HepG2 (cell line): ENCODE measurements around the gene ALDH2. TPM values are rescaled to one million over a fixed set of nuclear protein-coding genes. Genes with fewer than 3 reads are reported as not detected.
A peak's percentile ranks its signal among the peaks of the same experiment; 100 is the strongest.

Experiments used
- ATAC-seq: fragments of 200-7000 bp; cut with Tn5 transposase; 3 replicates; pipeline ENCODE4 v1.9.1; 2020; ENCODE audit warnings: mild to moderate bottlenecking, moderate library complexity
- BruUV-seq: library from RNA; stranded (reverse); fragments of 400-500 nt; replicated peaks from 2 replicates; lab custom pipeline; 2021; lab: Mats Ljungman, UMichigan
- CTCF ChIA-PET: fragments of 300-600 bp; formaldehyde crosslinking; extraction: SDS; loops from one replicate; lab custom pipeline; 2021; ENCODE audit warnings: low total read pairs, inconsistent platforms, low intra/inter-chr PET ratio; lab: Yijun Ruan, JAX
- POLR2A ChIA-PET: fragments of 350-600 bp; sonication (Branson Sonifier 250); formaldehyde crosslinking; loops from one replicate; lab custom pipeline; 2020; ENCODE audit warnings: antibody characterized with exemption, inconsistent platforms; lab: Yijun Ruan, JAX
- DNase-seq: peaks from one replicate; pipeline ENCODE4 v3.0.0-alpha.2; 2015; ENCODE audit warnings: low spot score
- FAIRE-seq: peaks from 3 replicates; lab custom pipeline; 2011; peaks lifted over from hg19 to GRCh38; lab: Jason Lieb, UNC
- H2AFZ ChIP-seq: one replicate; pipeline ENCODE4 v1.6.1; 2011; ENCODE audit warnings: low read length, inconsistent platforms
- H3K27ac ChIP-seq: fragments of 300-600 bp; 3 replicates; pipeline ENCODE4 v1.8.0; 2011; ENCODE audit warnings: mixed run types, mild to moderate bottlenecking, mixed read lengths, low read length, inconsistent platforms; ENCODE audit not compliant: insufficient read depth; ENCODE audit errors: extremely low read length
- H3K27me3 ChIP-seq, 2 experiments: fragments of 200-600 bp in 1 of 2; 2 replicates in 1 of 2; 3 replicates in 1 of 2; pipeline versions ENCODE4 v1.6.0 to v1.8.0; 2011; ENCODE audit warnings: low read length in 2 of 2, mild to moderate bottlenecking in 2 of 2, moderate library complexity in 2 of 2, inconsistent platforms in 1 of 2; ENCODE audit not compliant: insufficient read depth in 2 of 2, control insufficient read depth in 1 of 2
- H3K36me3 ChIP-seq, 2 experiments: fragments of 200-600 bp in 1 of 2; replicated peaks in 1 of 2; 2 replicates in 1 of 2; 3 replicates in 1 of 2; pipeline versions ENCODE4 v1.5.1 to v1.8.0; 2011; ENCODE audit warnings: low read length in 2 of 2, inconsistent platforms in 1 of 2; ENCODE audit not compliant: insufficient read depth in 2 of 2, control insufficient read depth in 1 of 2
- H3K4me1 ChIP-seq: 2 replicates; pipeline ENCODE4 v1.5.1; 2012; ENCODE audit warnings: low read length, inconsistent platforms; ENCODE audit not compliant: insufficient read depth
- H3K4me2 ChIP-seq: 2 replicates; pipeline ENCODE4 v1.6.0; 2011; ENCODE audit warnings: low read depth, low read length, inconsistent platforms
- H3K4me3 ChIP-seq, 3 experiments: fragments of 200-600 bp in 1 of 3; sonication (generic), shearing (Covaris generic) in 1 of 3; replicated peaks in 1 of 3; 2 replicates each; pipeline ENCODE4 v1.5.1; 2011 to 2016; ENCODE audit warnings: low read length in 3 of 3, inconsistent platforms in 2 of 3, low read depth in 2 of 3, mild to moderate bottlenecking in 2 of 3, control low read depth in 1 of 3, mixed read lengths in 1 of 3; ENCODE audit not compliant: insufficient read depth in 1 of 3
- H3K79me2 ChIP-seq: one replicate; pipeline ENCODE4 v1.6.1; 2011; ENCODE audit warnings: low read length, inconsistent platforms; ENCODE audit not compliant: insufficient read depth
- H3K9ac ChIP-seq: 2 replicates; pipeline ENCODE4 v1.6.0; 2011; ENCODE audit warnings: mild to moderate bottlenecking, low read depth, low read length, inconsistent platforms; ENCODE audit not compliant: insufficient read depth
- H3K9me3 ChIP-seq: 2 replicates; pipeline ENCODE4 v1.5.1; 2012; ENCODE audit warnings: mild to moderate bottlenecking, low read length
- H4K20me1 ChIP-seq: 2 replicates; pipeline ENCODE4 v1.6.0; 2011; ENCODE audit warnings: inconsistent platforms, mild to moderate bottlenecking, low read length, moderate library complexity; ENCODE audit not compliant: insufficient read depth
- CBX1 ChIP-seq: IDR thresholded peaks from one replicate; pipeline ENCODE4 v1.6.1; 2016; ENCODE audit warnings: antibody characterized with exemption, low read depth
- HNF4G ChIP-seq, 2 experiments: sonication (generic) in 1 of 2; formaldehyde crosslinking in 1 of 2; IDR thresholded peaks; 2 replicates each; pipeline versions ENCODE4 v1.4.0 to v1.6.1; 2011 to 2020; ENCODE audit warnings: borderline replicate concordance in 2 of 2, low read depth in 2 of 2, mild to moderate bottlenecking in 2 of 2, low read length in 1 of 2, missing genetic modification reagents in 1 of 2, moderate library complexity in 1 of 2
- LCORL ChIP-seq, 2 experiments: fragments of 450-650 bp in 1 of 2; sonication (generic) in 1 of 2; formaldehyde crosslinking in 1 of 2; IDR thresholded peaks; 2 replicates each; pipeline versions ENCODE4 v1.5.0 to v1.6.1; 2017 to 2020; ENCODE audit warnings: antibody characterized with exemption in 1 of 2, missing genetic modification reagents in 1 of 2
- NCOA2 ChIP-seq: sonication (generic); formaldehyde crosslinking; IDR thresholded peaks from 2 replicates; pipeline ENCODE4 v1.8.0; 2022; ENCODE audit warnings: inconsistent platforms
- ZNF33A ChIP-seq: sonication (generic); formaldehyde crosslinking; IDR thresholded peaks from 2 replicates; pipeline ENCODE4 v1.5.1; 2020; ENCODE audit warnings: missing genetic modification reagents, mild to moderate bottlenecking, moderate library complexity, borderline replicate concordance
- ZNF773 ChIP-seq: sonication (generic); formaldehyde crosslinking; IDR thresholded peaks from 2 replicates; pipeline ENCODE4 v1.4.0; 2020; ENCODE audit warnings: missing genetic modification reagents, borderline replicate concordance
- WGBS: methylation state at CpG from one replicate; pipeline ENCODE4 v1.1.6; 2017; ENCODE audit warnings: low lambda C conversion rate; 5-methylcytosine and 5-hydroxymethylcytosine counted together
- in situ Hi-C: cut with HindIII; loops from 2 replicates; pipeline ENCODE4 v1.10.0; 2017; ENCODE audit warnings: low pct_unique_long_range_greater_than_20kb; ENCODE audit not compliant: extremely low pct_ligation_motif_present
- intact Hi-C: fragments of 100-400 bp; cut with micrococcal nuclease; formaldehyde crosslinking; loops from one replicate; pipeline ENCODE4 v1.10.0; 2022; ENCODE audit not compliant: unreplicated experiment
- polyA plus RNA-seq, 8 experiments: library from polyadenylated mRNA; depleted of rRNA in 3 of 8; stranded (reverse) in 7 of 8; unstranded in 1 of 8; fragments of >200 nt; fragmentation: Illumina TruSeq in 4 of 8; extraction: Trizol in 4 of 8; gene quantifications; 2 replicates each; pipeline versions ENCODE4 v1.2.1 to v1.2.3, GENCODE V29; 2011 to 2016; ENCODE audit warnings: low read depth in 4 of 8, missing spikeins in 1 of 8, mixed read lengths in 1 of 8; ENCODE audit not compliant: insufficient read depth in 1 of 8
- total RNA-seq, 5 experiments: library from RNA; depleted of rRNA; stranded (reverse); fragments of >200 nt; fragmentation: Illumina TruSeq; extraction: Trizol; gene quantifications; 2 replicates each; pipeline ENCODE4 v1.2.3, GENCODE V29; 2016; ENCODE audit warnings: low read depth in 1 of 5
- TF ChIP-seq, protein P1 (sequence below): sonication (generic); formaldehyde crosslinking; IDR thresholded peaks from 2 replicates; pipeline ENCODE4 v1.5.1; 2020; ENCODE audit warnings: missing genetic modification reagents, mild to moderate bottlenecking, borderline replicate concordance
- TF ChIP-seq, protein P2 (sequence below): sonication (generic); formaldehyde crosslinking; IDR thresholded peaks from 2 replicates; pipeline ENCODE4 v1.4.0; 2020; ENCODE audit warnings: missing genetic modification reagents, borderline replicate concordance

Gene ALDH2
- total and polyA plus RNA-seq, 2 of the 13 experiments (the other 11 are each of a cell fraction or from before 2014, with no cell fraction given): 78.8 to 103 TPM

DNA sequence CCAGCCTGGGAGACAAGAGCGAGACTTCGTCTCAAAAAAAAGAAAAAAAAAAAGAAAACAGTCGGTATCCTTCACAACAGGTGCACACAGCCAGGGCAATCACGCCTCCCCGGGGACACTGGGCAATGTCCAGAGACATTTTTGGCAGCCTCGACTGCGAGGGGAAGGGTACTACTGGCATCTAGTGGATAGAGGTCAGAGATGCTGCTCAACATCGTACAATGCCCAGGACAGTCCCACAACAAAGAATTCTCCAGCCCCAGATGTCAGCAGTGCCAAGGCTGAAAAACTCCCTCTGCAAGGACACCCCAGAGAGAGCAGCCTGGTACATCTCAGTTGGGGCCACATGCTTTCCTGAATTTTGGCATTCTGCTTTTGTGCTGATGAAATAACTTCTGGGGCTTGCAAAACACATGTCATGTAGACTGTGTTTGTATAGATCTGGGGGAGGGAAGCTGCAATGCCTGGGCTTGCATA is 21.5 kb downstream of the ALDH2 start (continued):
- TF ChIP-seq NCOA2 (CRISPR knock-in tag) (0 out of 2 replicates have a peak, but pooled peaks have one; percentile 15), HNF4G (IDR thresholded peaks at IDR 0.05; ENCODE audit: borderline replicate concordance, low read depth, low read length) (no peak), HNF4G (CRISPR knock-in tag; IDR thresholded peaks at IDR 0.05; ENCODE audit: borderline replicate concordance, low read depth) (no peak), ZNF773 (no peak), CBX1 (no peak), ZNF33A (CRISPR knock-in tag) (no peak)
- TF ChIP-seq, protein P1, sequence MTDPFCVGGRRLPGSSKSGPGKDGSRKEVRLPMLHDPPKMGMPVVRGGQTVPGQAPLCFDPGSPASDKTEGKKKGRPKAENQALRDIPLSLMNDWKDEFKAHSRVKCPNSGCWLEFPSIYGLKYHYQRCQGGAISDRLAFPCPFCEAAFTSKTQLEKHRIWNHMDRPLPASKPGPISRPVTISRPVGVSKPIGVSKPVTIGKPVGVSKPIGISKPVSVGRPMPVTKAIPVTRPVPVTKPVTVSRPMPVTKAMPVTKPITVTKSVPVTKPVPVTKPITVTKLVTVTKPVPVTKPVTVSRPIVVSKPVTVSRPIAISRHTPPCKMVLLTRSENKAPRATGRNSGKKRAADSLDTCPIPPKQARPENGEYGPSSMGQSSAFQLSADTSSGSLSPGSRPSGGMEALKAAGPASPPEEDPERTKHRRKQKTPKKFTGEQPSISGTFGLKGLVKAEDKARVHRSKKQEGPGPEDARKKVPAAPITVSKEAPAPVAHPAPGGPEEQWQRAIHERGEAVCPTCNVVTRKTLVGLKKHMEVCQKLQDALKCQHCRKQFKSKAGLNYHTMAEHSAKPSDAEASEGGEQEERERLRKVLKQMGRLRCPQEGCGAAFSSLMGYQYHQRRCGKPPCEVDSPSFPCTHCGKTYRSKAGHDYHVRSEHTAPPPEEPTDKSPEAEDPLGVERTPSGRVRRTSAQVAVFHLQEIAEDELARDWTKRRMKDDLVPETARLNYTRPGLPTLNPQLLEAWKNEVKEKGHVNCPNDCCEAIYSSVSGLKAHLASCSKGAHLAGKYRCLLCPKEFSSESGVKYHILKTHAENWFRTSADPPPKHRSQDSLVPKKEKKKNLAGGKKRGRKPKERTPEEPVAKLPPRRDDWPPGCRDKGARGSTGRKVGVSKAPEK: no peak

DNA sequence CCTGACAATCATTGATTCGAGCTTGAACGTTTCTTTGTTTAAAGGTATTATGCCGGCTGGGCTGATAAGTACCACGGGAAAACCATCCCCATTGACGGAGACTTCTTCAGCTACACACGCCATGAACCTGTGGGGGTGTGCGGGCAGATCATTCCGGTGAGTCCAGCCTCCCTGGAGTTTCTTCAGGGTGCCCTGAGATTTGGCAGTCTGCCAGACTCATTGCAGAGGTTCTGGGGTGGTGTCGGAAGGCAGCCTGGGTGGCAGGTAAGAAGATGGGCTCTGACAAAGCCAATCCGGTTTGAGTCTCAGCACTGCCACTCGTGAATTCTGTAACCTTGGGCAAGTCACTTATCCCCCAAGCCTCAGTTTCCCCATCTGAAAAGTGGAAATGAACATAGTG is 23.0 kb downstream of the ALDH2 start:
- in situ Hi-C loops (loop anchor here (5.0 kb wide), 1 partner anchor 32 kb away; no protein-coding TSS in a partner anchor), intact Hi-C loops (no loop called here)

More for the DNA sequence above, 23.0 kb downstream of the ALDH2 start:
- H3K36me3 ChIP-seq: peaks cover 32 to 66% of the 10 kb centered on the region in 2 experiments
- no peak overlapping the region for H3K4me3 ChIP-seq
- H3K79me2 ChIP-seq: no peaks in the 10 kb centered on the region
- no peaks in the 10 kb centered on the region for H4K20me1 ChIP-seq
- peaks cover 36% of the 10 kb centered on the region for H3K4me1 ChIP-seq
- no peak overlapping the region for H3K27ac ChIP-seq
- TF ChIP-seq LCORL (IDR thresholded peaks at IDR 0.05): 0 out of 2 replicates have a peak, but pooled peaks have one; percentile 25
- TF ChIP-seq LCORL (CRISPR knock-in tag; IDR thresholded peaks at IDR 0.05): no peak
- TF ChIP-seq, protein P2, sequence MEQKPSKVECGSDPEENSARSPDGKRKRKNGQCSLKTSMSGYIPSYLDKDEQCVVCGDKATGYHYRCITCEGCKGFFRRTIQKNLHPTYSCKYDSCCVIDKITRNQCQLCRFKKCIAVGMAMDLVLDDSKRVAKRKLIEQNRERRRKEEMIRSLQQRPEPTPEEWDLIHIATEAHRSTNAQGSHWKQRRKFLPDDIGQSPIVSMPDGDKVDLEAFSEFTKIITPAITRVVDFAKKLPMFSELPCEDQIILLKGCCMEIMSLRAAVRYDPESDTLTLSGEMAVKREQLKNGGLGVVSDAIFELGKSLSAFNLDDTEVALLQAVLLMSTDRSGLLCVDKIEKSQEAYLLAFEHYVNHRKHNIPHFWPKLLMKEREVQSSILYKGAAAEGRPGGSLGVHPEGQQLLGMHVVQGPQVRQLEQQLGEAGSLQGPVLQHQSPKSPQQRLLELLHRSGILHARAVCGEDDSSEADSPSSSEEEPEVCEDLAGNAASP: no peak
- WGBS: 100% methylated on average over 11 of the region's 11 CpGs
- H3K27me3 ChIP-seq: no peaks in the 10 kb centered on the region
- FAIRE-seq: no peak
- ATAC-seq: no peak
- no peak overlapping the region for H2AFZ ChIP-seq
- no peak for DNase-seq
- H3K9me3 ChIP-seq: no peaks in the 10 kb centered on the region
- ChIA-PET POLR2A (interaction anchor here (3.5 kb wide), 1 partner anchor 22 kb away, joined by 17 read pairs; the partner anchor contains the start of gene ALDH2), CTCF (interaction anchor here (4.0 kb wide), 1 partner anchor 35 kb away, joined by 43 read pairs; no protein-coding TSS in a partner anchor)
- BruUV-seq: no TSS peak
- H3K9ac ChIP-seq: no peak overlapping the region
- H3K4me2 ChIP-seq: no peak overlapping the region
